ENCODE results near the gene MLST8. TPM values are rescaled to one million over a fixed set of nuclear protein-coding genes. Genes with fewer than 3 reads are reported as not detected.

MLST8 gene, protein sequence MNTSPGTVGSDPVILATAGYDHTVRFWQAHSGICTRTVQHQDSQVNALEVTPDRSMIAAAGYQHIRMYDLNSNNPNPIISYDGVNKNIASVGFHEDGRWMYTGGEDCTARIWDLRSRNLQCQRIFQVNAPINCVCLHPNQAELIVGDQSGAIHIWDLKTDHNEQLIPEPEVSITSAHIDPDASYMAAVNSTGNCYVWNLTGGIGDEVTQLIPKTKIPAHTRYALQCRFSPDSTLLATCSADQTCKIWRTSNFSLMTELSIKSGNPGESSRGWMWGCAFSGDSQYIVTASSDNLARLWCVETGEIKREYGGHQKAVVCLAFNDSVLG
- 10 to 100 TPM; 32.6 to 33.7 TPM for total RNA-seq

DNA sequence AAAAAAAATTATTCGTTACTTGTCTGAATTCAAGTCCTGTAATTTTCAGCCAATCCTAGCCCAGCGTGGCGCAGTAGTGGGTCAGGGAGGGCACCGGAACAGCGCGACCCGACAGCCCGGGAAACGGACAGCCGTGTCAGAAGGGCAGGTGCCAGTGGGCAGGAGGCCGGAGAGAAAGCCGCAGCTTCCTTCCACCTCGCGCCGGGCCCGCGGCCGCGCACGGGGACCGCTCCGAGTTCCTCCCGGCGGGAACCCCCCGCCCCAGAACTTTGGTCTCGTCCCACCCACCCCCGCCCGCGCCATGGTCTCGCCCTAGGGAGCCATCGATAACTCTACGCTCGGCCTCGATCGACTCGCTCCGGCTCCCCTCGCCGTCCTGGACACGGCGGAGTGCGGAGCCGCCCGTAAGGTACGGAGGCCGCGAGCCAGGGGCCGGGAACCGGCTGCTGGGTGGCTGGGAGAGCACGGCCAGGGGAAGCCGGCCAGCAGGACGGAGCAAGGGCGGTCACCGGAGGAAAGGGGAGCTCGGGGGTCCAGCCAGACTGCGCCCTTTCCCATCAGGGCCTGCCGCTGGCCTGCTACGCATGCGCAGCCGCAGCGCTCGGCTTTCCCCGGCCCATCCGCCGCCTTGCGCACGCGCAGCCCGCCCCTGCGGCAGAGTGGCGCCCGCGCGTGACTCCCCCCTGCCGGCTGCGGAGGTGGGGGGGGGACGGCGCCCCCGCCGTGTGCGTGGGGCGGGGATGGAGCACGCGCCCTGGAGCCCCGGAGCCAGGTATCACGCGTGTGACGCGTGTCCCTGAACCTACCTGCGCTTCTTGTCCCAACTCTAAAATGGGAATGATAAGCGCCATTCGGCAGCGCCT lies at the start of gene MLST8:
TSS of gene MLST8 (plus strand) at position 351 of the 863 bp plus-strand sequence. CDS start 632 bp downstream, outside the sequence.
- ChIA-PET POLR2A (interaction anchor here (1.0 to 4.7 kb wide), 12 partner anchors 10 to 240 kb away, joined by 3 to 43 read pairs (median 4); partner anchors contain the start of genes E4F1, ECI1, PGP and RPS2), CTCF (interaction anchor here (1.0 kb wide), 1 partner anchor 296 kb away, joined by 3 read pairs; no protein-coding TSS in a partner anchor)
- H3K4me1 Mint-ChIP-seq, result peaks cover 30% of the 10 kb centered on the region
- H3K9me3 Mint-ChIP-seq, result no peaks in the 10 kb centered on the region
- H3K36me3 Mint-ChIP-seq (ENCODE audit: low read depth), result peaks cover 19% of the 10 kb centered on the region
- DNase-seq, result peak; percentile 91
- H3K27me3 Mint-ChIP-seq, result peaks cover 9% of the 10 kb centered on the region
- H3K4me3 Mint-ChIP-seq, result peak within 1 kb of the TSS; percentile 73
- H3K27ac Mint-ChIP-seq, result peak within 1 kb of the TSS; percentile 73

GRCh38 chr16:2155977-2156848 lies 49.0 kb upstream of the MLST8 start:
- H3K4me1 Mint-ChIP-seq, result peaks cover 50% of the 10 kb centered on the region
- ChIA-PET CTCF (interaction anchor here (0.9 to 4.0 kb wide), 13 partner anchors 10 to 451 kb away, joined by 3 to 56 read pairs (median 5); partner anchors contain the start of genes ECI1, NTHL1, PGP and TSC2), POLR2A (interaction anchor here (0.6 to 5.0 kb wide), 36 partner anchors 10 to 736 kb away, joined by 3 to 38 read pairs (median 7); partner anchors contain the start of genes ECI1, GFER, JPT2 and MLST8)
- H3K27ac Mint-ChIP-seq, result peak overlapping the region; percentile 89
- H3K36me3 Mint-ChIP-seq (ENCODE audit: low read depth), result peaks cover 30% of the 10 kb centered on the region
- peak overlapping the region; percentile 95 for H3K4me3 Mint-ChIP-seq
- H3K27me3 Mint-ChIP-seq, result no peaks in the 10 kb centered on the region
- no peaks in the 10 kb centered on the region for H3K9me3 Mint-ChIP-seq
- peak; percentile 29 for DNase-seq

DNA sequence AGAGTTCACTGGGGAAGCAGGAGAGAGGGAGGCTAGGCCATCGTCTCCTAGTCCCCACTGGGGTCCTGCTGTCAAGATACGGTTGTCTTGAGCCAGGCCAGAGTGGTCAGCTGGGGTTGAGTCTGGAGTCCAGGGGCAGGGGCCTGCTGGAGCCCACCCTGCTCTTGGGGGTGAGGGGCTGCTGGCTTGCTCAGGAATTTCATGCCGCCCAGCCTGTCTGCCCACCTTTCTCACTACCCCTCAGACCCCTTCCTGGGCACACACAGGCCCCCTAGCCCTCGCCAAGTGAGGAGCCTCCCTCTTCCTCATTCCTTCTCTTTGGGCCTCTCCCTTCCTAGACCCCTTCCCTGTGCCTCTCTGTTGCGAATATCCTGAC lies 48.4 kb upstream of the MLST8 start:
- Mint-ChIP-seq H3K27me3 (no peaks in the 10 kb centered on the region), H3K4me3 (peak overlapping the region; percentile 95), H3K27ac (peak overlapping the region; percentile 65), H3K9me3 (no peaks in the 10 kb centered on the region), H3K36me3 (ENCODE audit: low read depth) (peaks cover 25% of the 10 kb centered on the region), H3K4me1 (peaks cover 44% of the 10 kb centered on the region)
- POLR2A ChIA-PET, result interaction anchor here (5.0 kb wide), 1 partner anchor 192 kb away, joined by 33 read pairs; the partner anchor contains the start of genes RNF151 and RPS2
- DNase-seq, result no peak
- CTCF ChIA-PET, result interaction anchor here (1.0 kb wide), 1 partner anchor 16 kb away, joined by 4 read pairs; no protein-coding TSS in a partner anchor

GRCh38 chr16:2157480-2158261 lies 47.6 kb upstream of the MLST8 start:
- ChIA-PET POLR2A (interaction anchor here (1.3 kb wide), 1 partner anchor 58 kb away, joined by 3 read pairs; no protein-coding TSS in a partner anchor), CTCF (interaction anchor here (0.9 kb wide), 1 partner anchor 154 kb away, joined by 4 read pairs; no protein-coding TSS in a partner anchor)
- Mint-ChIP-seq H3K4me1 (peaks cover 39% of the 10 kb centered on the region), H3K9me3 (no peaks in the 10 kb centered on the region), H3K27ac (no peak overlapping the region), H3K27me3 (no peaks in the 10 kb centered on the region), H3K4me3 (peak overlapping the region; percentile 95), H3K36me3 (ENCODE audit: low read depth) (peaks cover 27% of the 10 kb centered on the region)
- DNase-seq, result no peak

GRCh38 chr16:2158262-2158638 lies 47.0 kb upstream of the MLST8 start:
- POLR2A ChIA-PET, result interaction anchor here (1.3 kb wide), 1 partner anchor 57 kb away, joined by 3 read pairs; no protein-coding TSS in a partner anchor
- no peaks in the 10 kb centered on the region for H3K27me3 Mint-ChIP-seq
- H3K27ac Mint-ChIP-seq, result no peak overlapping the region
- DNase-seq, result no peak
- peaks cover 35% of the 10 kb centered on the region for H3K4me1 Mint-ChIP-seq
- CTCF ChIA-PET, result interaction anchor here (0.9 kb wide), 1 partner anchor 154 kb away, joined by 4 read pairs; no protein-coding TSS in a partner anchor
- H3K9me3 Mint-ChIP-seq, result no peaks in the 10 kb centered on the region
- peaks cover 26% of the 10 kb centered on the region for H3K36me3 Mint-ChIP-seq (ENCODE audit: low read depth)
- no peak overlapping the region for H3K4me3 Mint-ChIP-seq

GRCh38 chr16:2159175-2159838 lies 45.9 kb upstream of the MLST8 start:
- no peak for DNase-seq
- Mint-ChIP-seq H3K4me1 (peaks cover 28% of the 10 kb centered on the region), H3K27ac (no peak overlapping the region), H3K27me3 (no peaks in the 10 kb centered on the region), H3K9me3 (no peaks in the 10 kb centered on the region), H3K36me3 (ENCODE audit: low read depth) (peaks cover 21% of the 10 kb centered on the region), H3K4me3 (no peak overlapping the region)
- ChIA-PET POLR2A (no interaction called here), CTCF (no interaction called here)

GRCh38 chr16:2160915-2161551 lies 44.2 kb upstream of the MLST8 start:
- no peak overlapping the region for H3K27ac Mint-ChIP-seq
- no peak for DNase-seq
- no peaks in the 10 kb centered on the region for H3K9me3 Mint-ChIP-seq
- no peaks in the 10 kb centered on the region for H3K27me3 Mint-ChIP-seq
- H3K4me3 Mint-ChIP-seq, result no peak overlapping the region
- CTCF ChIA-PET, result no interaction called here
- peaks cover 19% of the 10 kb centered on the region for H3K36me3 Mint-ChIP-seq (ENCODE audit: low read depth)
- peaks cover 23% of the 10 kb centered on the region for H3K4me1 Mint-ChIP-seq
- POLR2A ChIA-PET, result no interaction called here

DNA sequence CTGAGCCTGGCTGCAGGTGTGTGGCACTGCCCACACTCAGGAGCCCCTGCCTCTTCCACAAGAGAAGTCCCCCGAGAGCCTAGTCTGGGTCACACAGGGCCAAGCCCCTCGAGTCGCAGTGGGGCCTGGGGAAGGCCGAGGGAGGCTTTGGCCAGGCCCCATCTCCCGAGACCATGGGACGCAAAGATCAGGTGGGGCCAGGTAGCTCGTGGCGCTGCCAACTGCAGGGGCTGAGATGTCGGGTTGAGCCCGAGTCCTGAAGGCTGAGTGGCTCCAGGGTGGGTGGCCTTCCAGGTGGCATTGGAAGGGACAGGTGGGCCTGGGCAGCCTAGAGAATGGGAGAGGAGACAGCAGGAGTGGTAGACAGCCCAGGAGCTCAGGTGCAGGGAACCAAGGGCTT lies 43.3 kb upstream of the MLST8 start:
- CTCF ChIA-PET, result no interaction called here
- peaks cover 17% of the 10 kb centered on the region for H3K36me3 Mint-ChIP-seq (ENCODE audit: low read depth)
- H3K27me3 Mint-ChIP-seq, result no peaks in the 10 kb centered on the region

GRCh38 chr16:2162676-2163118 lies 42.6 kb upstream of the MLST8 start:
- Mint-ChIP-seq H3K9me3 (no peaks in the 10 kb centered on the region), H3K36me3 (ENCODE audit: low read depth) (peaks cover 17% of the 10 kb centered on the region), H3K4me1 (peaks cover 7% of the 10 kb centered on the region), H3K27me3 (no peaks in the 10 kb centered on the region), H3K4me3 (no peak overlapping the region), H3K27ac (no peak overlapping the region)
- POLR2A ChIA-PET, result interaction anchor here (0.6 kb wide), 1 partner anchor 282 kb away, joined by 3 read pairs; no protein-coding TSS in a partner anchor
- no peak for DNase-seq
- CTCF ChIA-PET, result no interaction called here

More for the DNA sequence above, 43.3 kb upstream of the MLST8 start:
- POLR2A ChIA-PET, result no interaction called here
- Mint-ChIP-seq H3K4me3 (no peak overlapping the region), H3K27ac (no peak overlapping the region), H3K4me1 (peaks cover 15% of the 10 kb centered on the region), H3K9me3 (no peaks in the 10 kb centered on the region)
- DNase-seq, result no peak

GRCh38 chr16:2163211-2163881 lies 41.9 kb upstream of the MLST8 start:
- DNase-seq, result peak; percentile 37
- Mint-ChIP-seq H3K27me3 (no peaks in the 10 kb centered on the region), H3K36me3 (ENCODE audit: low read depth) (peaks cover 20% of the 10 kb centered on the region), H3K27ac (peak overlapping the region; percentile 56), H3K4me3 (no peak overlapping the region), H3K4me1 (peaks cover 5% of the 10 kb centered on the region), H3K9me3 (no peaks in the 10 kb centered on the region)
- ChIA-PET POLR2A (no interaction called here), CTCF (interaction anchor here (0.7 kb wide), 1 partner anchor 8 kb away, joined by 3 read pairs; the partner anchor contains the start of gene TRAF7)
